Transverse colon (tissue), 4 donors: ENCODE data around the gene C16orf95. TPM values are rescaled to one million over a fixed set of nuclear protein-coding genes. Genes with fewer than 3 reads are reported as not detected.

Experiments used
- DNase-seq: peaks from one replicate; pipeline ENCODE4 v3.0.0-alpha.2; 2019
- H3K27ac ChIP-seq, 4 donors: fragments of 200-600 bp; sonication (generic); 2 replicates each; pipeline ENCODE4 v1.5.1; 2016 to 2018; ENCODE audit warnings: inconsistent platforms in 4 of 4
- H3K27me3 ChIP-seq: fragments of 200-600 bp; sonication (generic); 2 replicates; pipeline ENCODE4 v1.5.1; 2017; ENCODE audit warnings: inconsistent platforms
- H3K36me3 ChIP-seq, 4 donors: fragments of 200-600 bp; sonication (generic); 2 replicates each; pipeline ENCODE4 v1.5.1; 2017 to 2019; ENCODE audit warnings: inconsistent platforms in 4 of 4
- H3K4me1 ChIP-seq, 4 donors: fragments of 200-600 bp; sonication (generic); 2 replicates each; pipeline ENCODE4 v1.5.1; 2017 to 2020; ENCODE audit warnings: inconsistent platforms in 4 of 4
- H3K4me3 ChIP-seq, 4 donors: fragments of 200-600 bp; sonication (generic); 1 replicate in 1 of 4; 2 replicates in 3 of 4; pipeline versions ENCODE4 v1.5.1 to v1.6.1; 2017 to 2019; ENCODE audit warnings: inconsistent platforms in 4 of 4
- H3K9me3 ChIP-seq, 2 donors: fragments of 200-600 bp; sonication (generic); 2 replicates each; pipeline ENCODE4 v1.5.1; 2017 to 2019; ENCODE audit warnings: inconsistent platforms in 2 of 2
- EP300 ChIP-seq: sonication (generic); formaldehyde crosslinking; IDR thresholded peaks from one replicate; pipeline ENCODE4 v1.6.1; 2017; ENCODE audit warnings: antibody characterized with exemption, low read depth
- POLR2A ChIP-seq: fragments of 450-650 bp; IDR thresholded peaks from one replicate; pipeline ENCODE4 v1.6.1; 2016; ENCODE audit warnings: antibody characterized with exemption, mild to moderate bottlenecking, moderate library complexity
- POLR2AphosphoS5 ChIP-seq, 3 donors: sonication (generic); formaldehyde crosslinking; IDR thresholded peaks; one replicate each; pipeline ENCODE4 v1.6.1; 2016; ENCODE audit warnings: antibody characterized with exemption in 3 of 3
- WGBS, 2 donors: methylation state at CpG; one replicate each; pipeline ENCODE4 v1.1.5; 2018; ENCODE audit warnings: low coverage in 1 of 2; 5-methylcytosine and 5-hydroxymethylcytosine counted together
- in situ Hi-C, 4 donors: fragments of 200-750 bp; cut with MboI; loops; one replicate each; pipeline versions ENCODE4 v1.15.0 to v1.15.1; 2017; ENCODE audit warnings: low sequenced_read_pairs in 3 of 4, low pct_ligation_motif_present in 1 of 4, low pct_unique_long_range_greater_than_20kb in 1 of 4
- intact Hi-C: fragments of 100-400 bp; cut with DNase I; formaldehyde crosslinking; loops from one replicate; pipeline ENCODE4 v1.15.1; 2023; ENCODE audit warnings: low total_unique reads
- total RNA-seq, 4 donors: library from RNA; depleted of rRNA; stranded (reverse); fragments of >200 nt; gene quantifications; one replicate each; pipeline ENCODE4 v1.1.0, GENCODE V29; 2016
- TF ChIP-seq, protein P1 (sequence below), 5 experiments: fragments of 200-600 bp in 3 of 5; fragments of 450-650 bp in 2 of 5; sonication (generic) in 3 of 5; IDR thresholded peaks; 1 replicate in 2 of 5; 2 replicates in 3 of 5; pipeline ENCODE4 v1.5.1; 2016 to 2017; ENCODE audit warnings: antibody characterized with exemption in 5 of 5, inconsistent platforms in 3 of 5, mild to moderate bottlenecking in 2 of 5, moderate library complexity in 1 of 5

C16orf95 gene
- total RNA-seq, 4 donors from 2014 or later = 1.1 to 2.3 TPM; not detected in 2

DNA sequence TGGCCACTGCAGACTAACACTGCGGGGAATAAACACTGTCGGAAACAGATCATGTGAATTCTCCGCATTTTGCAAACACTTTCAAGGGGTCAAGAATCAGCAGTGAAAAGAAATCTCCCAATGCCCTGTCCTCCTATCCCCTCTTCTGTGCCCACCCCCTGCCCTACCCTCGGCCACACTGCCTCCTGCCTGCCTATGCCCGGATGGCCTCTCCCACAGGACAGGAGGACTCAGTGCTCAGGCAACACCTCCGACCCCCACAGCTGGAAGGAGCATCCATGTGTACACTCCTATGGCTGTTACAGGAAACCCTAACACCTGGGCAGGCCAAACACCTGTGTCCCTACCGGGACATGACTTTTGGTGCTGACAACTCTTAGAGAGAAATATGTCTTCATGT lies 41.9 kb upstream of the C16orf95 start:
- TF ChIP-seq, protein P1, sequence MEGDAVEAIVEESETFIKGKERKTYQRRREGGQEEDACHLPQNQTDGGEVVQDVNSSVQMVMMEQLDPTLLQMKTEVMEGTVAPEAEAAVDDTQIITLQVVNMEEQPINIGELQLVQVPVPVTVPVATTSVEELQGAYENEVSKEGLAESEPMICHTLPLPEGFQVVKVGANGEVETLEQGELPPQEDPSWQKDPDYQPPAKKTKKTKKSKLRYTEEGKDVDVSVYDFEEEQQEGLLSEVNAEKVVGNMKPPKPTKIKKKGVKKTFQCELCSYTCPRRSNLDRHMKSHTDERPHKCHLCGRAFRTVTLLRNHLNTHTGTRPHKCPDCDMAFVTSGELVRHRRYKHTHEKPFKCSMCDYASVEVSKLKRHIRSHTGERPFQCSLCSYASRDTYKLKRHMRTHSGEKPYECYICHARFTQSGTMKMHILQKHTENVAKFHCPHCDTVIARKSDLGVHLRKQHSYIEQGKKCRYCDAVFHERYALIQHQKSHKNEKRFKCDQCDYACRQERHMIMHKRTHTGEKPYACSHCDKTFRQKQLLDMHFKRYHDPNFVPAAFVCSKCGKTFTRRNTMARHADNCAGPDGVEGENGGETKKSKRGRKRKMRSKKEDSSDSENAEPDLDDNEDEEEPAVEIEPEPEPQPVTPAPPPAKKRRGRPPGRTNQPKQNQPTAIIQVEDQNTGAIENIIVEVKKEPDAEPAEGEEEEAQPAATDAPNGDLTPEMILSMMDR (IDR thresholded peaks at IDR 0.05) = no peak
- TF ChIP-seq POLR2AphosphoS5 (IDR thresholded peaks at IDR 0.05) = no peak
- no peak for TF ChIP-seq EP300
- no peak for TF ChIP-seq POLR2A
- no peak for DNase-seq
- no peaks in the 10 kb centered on the region for H3K9me3 ChIP-seq
- H3K4me3 ChIP-seq = no peak overlapping the region
- no peak overlapping the region for H3K27ac ChIP-seq
- intact Hi-C loops (no loop called here), in situ Hi-C loops (no loop called here)
- 91 to 96% methylated on average over 3 to 7 of the region's 7 CpGs for WGBS, 2 donors
- peaks cover 0 to 23% (median 10%) of the 10 kb centered on the region in 4 donors for H3K36me3 ChIP-seq
- H3K4me1 ChIP-seq = peaks cover 0 to 10% (median 6%) of the 10 kb centered on the region in 4 donors
- H3K27me3 ChIP-seq = no peaks in the 10 kb centered on the region

DNA sequence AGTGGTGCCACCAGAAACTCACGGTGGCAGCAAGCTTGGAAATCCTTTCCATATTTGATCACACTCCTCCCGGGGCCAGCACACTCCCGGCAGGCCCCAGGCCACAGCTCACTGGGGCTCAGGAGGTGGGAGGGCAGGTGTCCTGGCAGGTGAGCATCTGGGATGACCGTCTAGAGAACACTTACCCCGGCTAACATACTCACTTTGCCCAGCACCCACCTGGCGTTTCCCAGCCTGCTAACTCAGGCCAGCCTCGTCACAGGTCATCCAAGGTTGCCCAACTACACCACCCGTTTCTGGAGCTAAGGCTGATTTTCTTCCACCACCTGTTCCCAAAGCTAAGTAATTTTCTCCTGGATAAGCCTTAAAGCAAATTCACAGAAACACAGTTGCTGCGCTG lies 41.5 kb upstream of the C16orf95 start:
- H3K27me3 ChIP-seq = no peaks in the 10 kb centered on the region
- intact Hi-C loops = no loop called here
- DNase-seq = no peak

DNA sequence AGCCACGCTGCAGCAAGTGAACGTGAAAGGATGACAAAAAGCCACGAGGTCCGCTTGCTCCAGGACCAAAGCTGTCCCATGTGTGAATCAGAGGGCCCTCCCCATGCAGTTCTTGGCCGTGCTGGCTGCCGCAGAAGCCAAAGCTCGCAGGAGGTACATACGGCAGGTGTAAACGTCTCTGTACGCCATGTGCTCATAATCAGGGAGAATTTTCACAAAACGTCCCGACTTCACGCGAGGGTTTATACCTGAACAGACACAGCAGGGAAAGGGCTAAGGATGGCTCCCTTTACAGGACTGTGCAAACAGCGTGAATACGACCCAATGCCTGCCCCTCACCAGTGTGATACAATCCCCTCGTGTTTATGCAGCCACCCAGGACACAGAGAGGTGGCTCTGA lies 41.1 kb upstream of the C16orf95 start:
- in situ Hi-C loops (no loop called here), intact Hi-C loops (no loop called here)
- TF ChIP-seq EP300 = no peak
- TF ChIP-seq POLR2AphosphoS5 (IDR thresholded peaks at IDR 0.05) = no peak
- TF ChIP-seq, protein P1 (IDR thresholded peaks at IDR 0.05) = no peak
- no peak for TF ChIP-seq POLR2A
- no peaks in the 10 kb centered on the region for H3K9me3 ChIP-seq
- H3K27me3 ChIP-seq = no peaks in the 10 kb centered on the region
- DNase-seq = no peak
- 96% methylated on average over 17 of the region's 17 CpGs; no CpG with 5 or more reads in 1 of the 2 donors for WGBS, 2 donors
- H3K4me1 ChIP-seq = peaks cover 0 to under 1% (median under 1%) of the 10 kb centered on the region in 4 donors
- no peak overlapping the region for H3K27ac ChIP-seq
- peaks cover 0 to 25% (median 10%) of the 10 kb centered on the region in 4 donors for H3K36me3 ChIP-seq
- H3K4me3 ChIP-seq = no peak overlapping the region

More for the DNA sequence above, 41.5 kb upstream of the C16orf95 start:
- peaks cover 0 to 23% (median 10%) of the 10 kb centered on the region in 4 donors for H3K36me3 ChIP-seq
- TF ChIP-seq, protein P1 (IDR thresholded peaks at IDR 0.05) = no peak
- TF ChIP-seq POLR2AphosphoS5 (IDR thresholded peaks at IDR 0.05) = no peak
- no peak for TF ChIP-seq EP300
- no peak for TF ChIP-seq POLR2A
- no peaks in the 10 kb centered on the region for H3K9me3 ChIP-seq
- 89 to 100% methylated on average over 1 to 8 of the region's 9 CpGs for WGBS, 2 donors
- H3K4me3 ChIP-seq = no peak overlapping the region
- in situ Hi-C loops = no loop called here
- no peak overlapping the region for H3K27ac ChIP-seq
- peaks cover 0 to 5% (median 2%) of the 10 kb centered on the region in 4 donors for H3K4me1 ChIP-seq

DNA sequence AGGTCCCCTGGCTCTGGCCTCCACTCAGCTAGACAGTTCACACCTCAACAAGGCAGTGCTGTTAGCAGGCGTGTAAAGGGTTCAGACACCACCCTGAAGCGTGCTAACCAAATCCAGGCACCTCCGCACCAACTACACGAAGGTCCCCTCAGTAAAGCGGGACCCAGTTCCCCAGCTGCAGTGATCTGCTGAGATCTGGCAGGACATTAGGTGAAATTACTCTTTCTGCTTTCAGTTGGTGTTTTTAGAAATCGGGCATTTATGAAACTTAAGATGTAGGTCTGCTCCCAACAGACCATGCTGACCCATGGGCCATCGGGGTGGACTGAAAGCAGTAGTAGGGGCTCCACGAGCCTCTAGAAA lies 39.3 kb upstream of the C16orf95 start:
- peaks cover 0 to under 1% (median under 1%) of the 10 kb centered on the region in 4 donors for H3K4me1 ChIP-seq
- no peaks in the 10 kb centered on the region for H3K9me3 ChIP-seq
- no peak overlapping the region for H3K27ac ChIP-seq
- no peak overlapping the region for H3K4me3 ChIP-seq
- H3K36me3 ChIP-seq = peaks cover 0 to 27% (median 10%) of the 10 kb centered on the region in 4 donors
- TF ChIP-seq EP300 (no peak), POLR2A (no peak), POLR2AphosphoS5 (IDR thresholded peaks at IDR 0.05) (no peak)
- TF ChIP-seq, protein P1 (IDR thresholded peaks at IDR 0.05) = no peak
- WGBS, 2 donors = 96 to 100% methylated on average over 1 to 8 of the region's 8 CpGs
- H3K27me3 ChIP-seq = no peaks in the 10 kb centered on the region
- intact Hi-C loops (no loop called here), in situ Hi-C loops (no loop called here)
- no peak for DNase-seq
